K562 (cell line): ENCODE measurements around the gene TRAF3IP3. TPM values are rescaled to one million over a fixed set of nuclear protein-coding genes. Genes with fewer than 3 reads are reported as not detected.

Experiments
- E2F6 ChIP-seq, 2 experiments: IDR thresholded peaks; 2 replicates each; pipeline ENCODE4 v1.6.1; 2011; ENCODE audit warnings: borderline replicate concordance in 1 of 2, control low read depth in 1 of 2, low read depth in 1 of 2, low read length in 1 of 2, mild to moderate bottlenecking in 1 of 2, mixed read lengths in 1 of 2, moderate library complexity in 1 of 2; ENCODE audit not compliant: insufficient read depth in 1 of 2, insufficient read length in 1 of 2, poor library complexity in 1 of 2, severe bottlenecking in 1 of 2; ENCODE audit errors: extremely low read depth in 1 of 2
- EGR1 ChIP-seq: fragments of 450-650 bp; conservative IDR thresholded peaks from 2 replicates; pipeline ENCODE4 v1.6.1; 2017; ENCODE audit warnings: mild to moderate bottlenecking
- ETV6 ChIP-seq, 3 experiments: fragments of 150-350 bp in 1 of 3; sonication (generic) in 1 of 3; formaldehyde crosslinking in 1 of 3; IDR thresholded peaks; 2 replicates each; pipeline versions ENCODE4 v1.6.1 to v1.8.0; 2014 to 2022; ENCODE audit warnings: borderline replicate concordance in 2 of 3, low read depth in 2 of 3, antibody characterized with exemption in 1 of 3, low read length in 1 of 3, mild to moderate bottlenecking in 1 of 3, missing genetic modification reagents in 1 of 3
- KDM1A ChIP-seq, 2 experiments: fragments of 450-650 bp; IDR thresholded peaks; 2 replicates each; pipeline ENCODE4 v1.6.1; 2016; ENCODE audit warnings: mild to moderate bottlenecking in 2 of 2
- MYBL2 ChIP-seq, 2 experiments: fragments of 450-650 bp in 1 of 2; sonication (generic) in 1 of 2; formaldehyde crosslinking in 1 of 2; IDR thresholded peaks; 2 replicates each; pipeline versions ENCODE4 v1.6.1 to v1.8.1; 2017 to 2022; ENCODE audit warnings: borderline replicate concordance in 1 of 2, inconsistent platforms in 1 of 2, low read depth in 1 of 2, mild to moderate bottlenecking in 1 of 2, missing genetic modification reagents in 1 of 2, moderate library complexity in 1 of 2
- NCOR1 ChIP-seq: fragments of 450-650 bp; IDR thresholded peaks from 2 replicates; pipeline ENCODE4 v1.6.1; 2016; ENCODE audit warnings: mild to moderate bottlenecking, moderate library complexity
- RNF219 ChIP-seq: fragments of 250-450 bp; sonication (Bioruptor Pico); IDR thresholded peaks from 2 replicates; pipeline ENCODE4 v1.5.0; 2022; ENCODE audit warnings: mild to moderate bottlenecking
- SMAD2 ChIP-seq: fragments of 150-350 bp; IDR thresholded peaks from 2 replicates; pipeline ENCODE4 v1.6.1; 2014; ENCODE audit warnings: low read depth, mild to moderate bottlenecking, low read length
- U2AF2 ChIP-seq: fragments of 200-400 bp; formaldehyde crosslinking; optimal IDR thresholded peaks from 2 replicates; pipeline ENCODE3; 2017; ENCODE audit warnings: low read depth, mild to moderate bottlenecking, low read length
- ZBED1 ChIP-seq: IDR thresholded peaks from 2 replicates; pipeline ENCODE4 v1.6.1; 2014
- ZEB2 ChIP-seq: fragments of 450-650 bp; IDR thresholded peaks from 2 replicates; pipeline ENCODE4 v1.6.1; 2016
- ZNF311 ChIP-seq: fragments of 250-450 bp; sonication (Bioruptor Pico); IDR thresholded peaks from 2 replicates; pipeline ENCODE4 v1.4.0; 2020; ENCODE audit warnings: mild to moderate bottlenecking, moderate library complexity
- ZNF318 ChIP-seq, 2 experiments: fragments of 450-650 bp; IDR thresholded peaks; 2 replicates each; pipeline ENCODE4 v1.6.1; 2016; ENCODE audit warnings: mild to moderate bottlenecking in 2 of 2, borderline replicate concordance in 1 of 2, low read depth in 1 of 2, moderate library complexity in 1 of 2
- ZNF41 ChIP-seq: fragments of 250-450 bp; sonication (Bioruptor Pico); conservative IDR thresholded peaks from 2 replicates; pipeline ENCODE4 v1.4.0; 2020; ENCODE audit warnings: mild to moderate bottlenecking
- polyA plus RNA-seq, 8 experiments: library from polyadenylated mRNA; depleted of rRNA in 4 of 8; stranded (reverse) in 5 of 8; unstranded in 3 of 8; fragments of >200 nt; fragmentation: Nextera tagmentation in 2 of 8; fragmentation: Illumina TruSeq in 1 of 8; extraction: Ambion mirVana in 2 of 8; extraction: Trizol in 1 of 8; gene quantifications; 2 replicates each; pipeline versions ENCODE4 v1.2.1 to v1.2.3, GENCODE V29; 2011 to 2014; ENCODE audit warnings: inconsistent platforms in 1 of 8, missing spikeins in 1 of 8
- total RNA-seq, 7 experiments: library from RNA; depleted of rRNA in 6 of 7; stranded (reverse); fragments of >200 nt in 6 of 7; fragmentation: Illumina TruSeq in 2 of 7; extraction: Trizol in 2 of 7; gene quantifications; 2 replicates each; pipeline versions ENCODE4 v1.2.1 to v1.2.3, GENCODE V29; 2011 to 2021; ENCODE audit warnings: low replicate concordance in 1 of 7

The TRAF3IP3 gene
- total and polyA plus RNA-seq, 9 of the 15 experiments (the other 6 are each of a cell fraction or from before 2014, with no cell fraction given), result 0.06 to 1.1 (median 0.31) TPM

GRCh38 chr1:209805875-209806760 lies 50.3 kb downstream of the TRAF3IP3 start, which contains the start of gene IRF6 (continued):
- TF ChIP-seq ZNF318 (IDR thresholded peaks at IDR 0.05; ENCODE audit: borderline replicate concordance in 1 of 2, low read depth in 1 of 2) (no peak), ZEB2 (peak; percentile 98), ZNF311 (CRISPR knock-in tag) (no peak), SMAD2 (no peak), ZBED1 (no peak), MYBL2 (IDR thresholded peaks at IDR 0.05; ENCODE audit: low read depth) (no peak), MYBL2 (CRISPR knock-in tag; IDR thresholded peaks at IDR 0.05; ENCODE audit: borderline replicate concordance) (no peak), RNF219 (no peak), EGR1 (peak; percentile 43), E2F6 (IDR thresholded peaks at IDR 0.05; ENCODE audit: borderline replicate concordance in 1 of 2, extremely low read depth in 1 of 2, insufficient read depth in 1 of 2, insufficient read length in 1 of 2, low read depth in 1 of 2, low read length in 1 of 2, poor library complexity in 1 of 2, severe bottlenecking in 1 of 2) (no peak), ZNF41 (CRISPR knock-in tag) (no peak), U2AF2 (no peak), ETV6 (IDR thresholded peaks at IDR 0.05; ENCODE audit: borderline replicate concordance in 1 of 2, low read depth in 2 of 2, low read length in 1 of 2) (peak in 1 of 2 experiments; percentile 23; a peak in 1 of 4 replicates), ETV6 (CRISPR knock-in tag; IDR thresholded peaks at IDR 0.05; ENCODE audit: borderline replicate concordance) (no peak), KDM1A (IDR thresholded peaks at IDR 0.05) (0 out of 4 replicates have a peak, but pooled peaks of 1 of the 2 experiments have one; percentile 33), NCOR1 (no peak)
